Measurements from ENCODE around the gene FRMD8. TPM values are rescaled to one million over a fixed set of nuclear protein-coding genes. Genes with fewer than 3 reads are reported as not detected.

The FRMD8 gene
- total and polyA plus RNA-seq, 9 of the 15 experiments (the other 6 are each of a cell fraction or from before 2014, with no cell fraction given): 4.5 to 54.5 (median 15.8) TPM

DNA sequence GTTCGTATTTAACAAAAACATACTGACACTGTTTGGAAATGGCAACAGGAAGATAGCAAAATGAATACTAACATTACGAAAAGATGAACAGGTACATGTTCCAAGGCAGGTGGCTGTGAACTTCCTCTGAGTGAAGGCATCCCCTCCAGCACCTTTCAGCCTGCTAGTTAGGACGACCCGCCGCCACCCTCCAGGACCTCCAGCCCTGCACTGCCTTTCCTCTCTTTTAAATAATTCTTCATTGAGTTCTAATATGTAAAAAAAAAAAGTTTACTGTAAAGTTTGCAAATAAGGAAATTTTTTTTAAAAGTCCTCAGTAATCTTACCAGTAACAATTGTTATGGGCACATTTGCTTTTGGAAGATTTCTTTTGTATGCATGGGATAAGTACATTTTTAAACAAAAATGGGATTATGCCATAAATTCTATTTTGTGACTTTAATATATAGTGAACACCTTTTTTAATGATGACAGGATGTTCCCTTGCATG lies 42.2 kb downstream of the FRMD8 start (continued):
- TF ChIP-seq ZNF239 (CRISPR knock-in tag; IDR thresholded peaks at IDR 0.05) (no peak), ZNF354B (CRISPR knock-in tag; IDR thresholded peaks at IDR 0.05) (no peak), PURB (CRISPR knock-in tag; IDR thresholded peaks at IDR 0.05; ENCODE audit: low read depth) (no peak), RBM34 (IDR thresholded peaks at IDR 0.05; ENCODE audit: borderline replicate concordance, insufficient read depth, low read length) (no peak), HMGN3 (IDR thresholded peaks at IDR 0.05; ENCODE audit: borderline replicate concordance, extremely low read depth, insufficient read length, low read depth, low read length) (peak; percentile 57), HIVEP1 (CRISPR knock-in tag; IDR thresholded peaks at IDR 0.05) (no peak), NCOA2 (IDR thresholded peaks at IDR 0.05; ENCODE audit: partially characterized antibody in 2 of 2) (no peak), FOSL1 (tag; conservative IDR thresholded peaks at IDR 0.05) (no peak), SAP30 (IDR thresholded peaks at IDR 0.05; ENCODE audit: borderline replicate concordance, insufficient read depth, low read depth, low read length, poor library complexity, severe bottlenecking) (no peak), SRSF7 (optimal IDR thresholded peaks at IDR 0.05; ENCODE audit: low read depth, low read length) (no peak), ILK (tag; IDR thresholded peaks at IDR 0.05; ENCODE audit: borderline replicate concordance, low read depth) (no peak), RBFOX2 (IDR thresholded peaks at IDR 0.05; ENCODE audit: low read depth, low read length) (peak; percentile 64), ZEB2 (IDR thresholded peaks at IDR 0.05) (peak; percentile 44; the same call in 1 of the 2 replicates), CCAR2 (IDR thresholded peaks at IDR 0.05; ENCODE audit: low read depth, low read length) (no peak), MLLT1 (IDR thresholded peaks at IDR 0.05) (0 out of 4 replicates have a peak, but pooled peaks of 1 of the 2 experiments have one; percentile 49), HDAC1 (IDR thresholded peaks at IDR 0.05) (no peak), ZNF592 (IDR thresholded peaks at IDR 0.05) (no peak), ZNF311 (CRISPR knock-in tag; IDR thresholded peaks at IDR 0.05) (no peak), SMARCA4 (IDR thresholded peaks at IDR 0.05) (no peak), ZNF282 (CRISPR knock-in tag; IDR thresholded peaks at IDR 0.05) (no peak), GABPB1 (CRISPR knock-in tag; IDR thresholded peaks at IDR 0.05) (no peak)
- TF ChIP-seq, protein P1, sequence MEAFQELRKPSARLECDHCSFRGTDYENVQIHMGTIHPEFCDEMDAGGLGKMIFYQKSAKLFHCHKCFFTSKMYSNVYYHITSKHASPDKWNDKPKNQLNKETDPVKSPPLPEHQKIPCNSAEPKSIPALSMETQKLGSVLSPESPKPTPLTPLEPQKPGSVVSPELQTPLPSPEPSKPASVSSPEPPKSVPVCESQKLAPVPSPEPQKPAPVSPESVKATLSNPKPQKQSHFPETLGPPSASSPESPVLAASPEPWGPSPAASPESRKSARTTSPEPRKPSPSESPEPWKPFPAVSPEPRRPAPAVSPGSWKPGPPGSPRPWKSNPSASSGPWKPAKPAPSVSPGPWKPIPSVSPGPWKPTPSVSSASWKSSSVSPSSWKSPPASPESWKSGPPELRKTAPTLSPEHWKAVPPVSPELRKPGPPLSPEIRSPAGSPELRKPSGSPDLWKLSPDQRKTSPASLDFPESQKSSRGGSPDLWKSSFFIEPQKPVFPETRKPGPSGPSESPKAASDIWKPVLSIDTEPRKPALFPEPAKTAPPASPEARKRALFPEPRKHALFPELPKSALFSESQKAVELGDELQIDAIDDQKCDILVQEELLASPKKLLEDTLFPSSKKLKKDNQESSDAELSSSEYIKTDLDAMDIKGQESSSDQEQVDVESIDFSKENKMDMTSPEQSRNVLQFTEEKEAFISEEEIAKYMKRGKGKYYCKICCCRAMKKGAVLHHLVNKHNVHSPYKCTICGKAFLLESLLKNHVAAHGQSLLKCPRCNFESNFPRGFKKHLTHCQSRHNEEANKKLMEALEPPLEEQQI (IDR thresholded peaks at IDR 0.05): no peak

Measured in K562 (cell line).